HL-60 (cell line): Measurements from ENCODE around the gene TJP2.

Experiments
- DNase-seq, 2 experiments: peaks; one replicate each; pipeline ENCODE4 v3.0.0-alpha.2; 2010 to 2020; ENCODE audit warnings: low read depth in 1 of 2, low spot score in 1 of 2
- H3K27ac ChIP-seq: fragments of 250-450 bp; sonication (Bioruptor Pico); replicated peaks from 2 replicates; pipeline ENCODE4 v1.5.1; 2020; ENCODE audit warnings: mild to moderate bottlenecking, moderate library complexity
- H3K27me3 ChIP-seq: fragments of 250-450 bp; sonication (Bioruptor Pico); 2 replicates; pipeline ENCODE4 v1.5.1; 2021; ENCODE audit warnings: mild to moderate bottlenecking, moderate library complexity; ENCODE audit not compliant: insufficient read depth, poor library complexity, severe bottlenecking
- H3K4me3 ChIP-seq: replicated peaks from 2 replicates; pipeline ENCODE4 v1.5.1; 2011; ENCODE audit warnings: mild to moderate bottlenecking, control low read depth, low read length; ENCODE audit not compliant: insufficient read depth
- CTCF ChIP-seq: IDR thresholded peaks from one replicate; pipeline ENCODE4 v1.5.1; 2011; ENCODE audit warnings: low read length, control low read depth, inconsistent platforms; ENCODE audit not compliant: insufficient read depth
- GABPA ChIP-seq: IDR thresholded peaks from 2 replicates; pipeline ENCODE4 v1.6.1; 2012; ENCODE audit warnings: low read depth
- POLR2AphosphoS5 ChIP-seq: IDR thresholded peaks from 2 replicates; pipeline ENCODE4 v1.6.1; 2012; ENCODE audit warnings: low read depth
- REST ChIP-seq: IDR thresholded peaks from 2 replicates; pipeline ENCODE4 v1.6.1; 2012; ENCODE audit warnings: low read depth; ENCODE audit not compliant: insufficient replicate concordance
- SPI1 ChIP-seq: IDR thresholded peaks from 2 replicates; pipeline ENCODE4 v1.6.1; 2012; ENCODE audit warnings: low read depth, mild to moderate bottlenecking, borderline replicate concordance

TJP2 gene

GRCh38 chr9:69322256-69322655, 148.2 kb downstream of the TJP2 start:
- DNase-seq, result no peak
- H3K27ac ChIP-seq, result no peak overlapping the region
- TF ChIP-seq SPI1 (no peak), CTCF (no peak), REST (no peak), GABPA (no peak), POLR2AphosphoS5 (no peak)
- H3K4me3 ChIP-seq, result no peak overlapping the region
- H3K27me3 ChIP-seq, result peaks cover 34% of the 10 kb centered on the region

GRCh38 chr9:69323861-69324260, 149.8 kb downstream of the TJP2 start:
- DNase-seq, result no peak
- no peak overlapping the region for H3K4me3 ChIP-seq
- H3K27ac ChIP-seq, result no peak overlapping the region
- TF ChIP-seq POLR2AphosphoS5 (no peak), SPI1 (no peak)
- peaks cover 39% of the 10 kb centered on the region for H3K27me3 ChIP-seq
